Muscle of back (tissue), 11 donors: ENCODE results near the gene NFIB. TPM values are rescaled to one million over a fixed set of nuclear protein-coding genes. Genes with fewer than 3 reads are reported as not detected.

ENCODE experiments used
- DNase-seq, 3 donors: peaks; one replicate each; pipeline versions ENCODE4 v3.0.0 to v3.0.0-alpha.2; 2013
- polyA plus RNA-seq, 10 donors: library from polyadenylated mRNA; unstranded; fragments of 120-200 nt; gene quantifications; one replicate each; pipeline ENCODE4 v1.2.1, GENCODE V29; 2013; ENCODE audit not compliant: insufficient read length in 10 of 10

Gene NFIB
- polyA plus RNA-seq, 10 donors, result 78.5 to 107 (median 97.9) TPM

DNA sequence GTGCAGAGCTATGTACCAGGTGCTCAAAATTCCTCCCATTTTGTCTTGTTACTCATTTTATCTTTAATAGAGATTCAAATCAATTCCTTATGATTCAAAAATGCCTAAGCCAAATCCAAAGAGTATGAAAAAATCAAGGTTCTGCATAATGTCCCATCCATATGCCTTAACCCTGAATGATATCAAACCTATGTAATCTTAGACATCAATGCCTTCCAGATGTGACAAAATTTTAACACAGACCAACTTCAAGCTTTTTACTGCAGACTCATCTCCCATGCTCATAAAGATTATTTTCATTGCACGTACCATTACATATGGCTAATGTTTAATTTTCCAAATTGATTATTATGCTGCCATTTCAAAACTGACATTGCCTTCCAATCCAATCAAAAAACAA is 122.4 kb downstream of the NFIB start:
- no peak for DNase-seq

DNA sequence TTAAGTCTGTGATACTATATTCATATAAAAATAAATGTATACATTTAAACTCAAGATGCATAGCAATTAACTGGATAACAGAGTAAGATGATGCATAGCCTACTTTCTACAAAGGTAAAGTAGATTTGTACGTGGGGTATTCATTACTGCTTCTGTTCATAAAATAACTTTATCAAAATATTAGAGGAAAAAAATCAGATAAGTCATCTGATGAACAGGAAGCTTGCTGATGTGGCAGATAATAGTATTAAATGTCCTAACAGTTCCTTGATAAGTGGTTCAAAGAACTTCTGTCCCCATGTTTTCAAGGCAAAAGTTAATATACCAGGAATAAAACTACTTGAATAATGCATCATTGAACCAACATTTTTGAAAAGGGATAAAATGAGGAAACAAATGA is 123.7 kb downstream of the NFIB start:
- no peak for DNase-seq

DNA sequence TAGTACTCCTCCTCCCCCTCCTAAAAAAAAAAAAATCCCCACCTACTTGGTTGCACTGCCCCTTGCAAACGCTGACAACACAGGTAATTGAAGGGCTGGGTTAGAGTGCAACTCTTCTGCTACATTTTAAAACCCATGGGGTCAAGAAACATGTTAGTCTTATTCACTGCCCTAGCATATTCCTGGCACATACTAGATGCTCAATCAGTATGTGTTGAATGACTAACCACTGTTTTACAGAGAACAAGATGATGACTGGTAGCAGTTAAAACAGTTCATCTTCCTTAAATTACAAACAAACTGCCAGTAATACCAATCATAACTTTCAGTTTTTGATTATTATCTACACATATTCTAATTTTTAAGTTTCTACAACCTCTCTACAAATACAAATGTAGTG is 124.4 kb downstream of the NFIB start:
- no peak for DNase-seq

DNA sequence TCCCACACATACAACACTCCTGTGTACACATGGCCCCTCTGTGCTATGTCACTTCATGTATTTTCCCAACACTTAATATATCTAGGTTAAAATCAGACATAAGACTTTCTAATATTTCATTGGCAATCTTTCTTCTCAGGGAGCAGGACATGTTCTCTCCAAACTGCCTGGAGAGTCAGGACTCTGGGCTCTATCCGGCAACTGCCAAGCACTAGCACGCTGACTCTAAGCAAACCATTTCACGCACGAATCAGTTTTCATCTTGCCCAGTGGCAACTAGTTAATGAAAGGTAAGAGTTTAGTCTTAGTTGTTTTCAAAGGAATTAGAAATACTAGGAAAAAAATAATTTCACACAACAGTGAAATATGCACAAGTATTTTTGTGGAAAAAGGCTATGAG is 124.8 kb downstream of the NFIB start:
- no peak for DNase-seq

DNA sequence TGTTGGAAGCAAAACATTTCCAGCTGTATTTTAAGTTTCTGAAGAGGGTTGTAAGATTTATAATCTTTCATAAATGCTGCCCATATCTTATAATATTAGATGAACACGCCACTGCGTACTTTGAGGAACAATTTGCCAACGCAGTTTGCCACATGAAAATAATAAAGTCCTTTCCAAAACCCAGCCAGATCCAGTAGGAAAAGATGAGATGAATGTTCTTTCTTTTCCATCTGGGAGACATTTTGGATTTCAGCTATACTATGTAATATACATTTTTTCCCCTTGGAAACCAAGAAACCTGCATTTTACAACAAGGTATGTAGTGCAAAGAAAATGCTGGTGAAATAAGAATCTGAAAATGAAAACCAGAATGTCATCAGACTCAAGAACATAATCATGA is 125.4 kb downstream of the NFIB start:
- DNase-seq, result peak in 1 of 3 donors; percentile 74

DNA sequence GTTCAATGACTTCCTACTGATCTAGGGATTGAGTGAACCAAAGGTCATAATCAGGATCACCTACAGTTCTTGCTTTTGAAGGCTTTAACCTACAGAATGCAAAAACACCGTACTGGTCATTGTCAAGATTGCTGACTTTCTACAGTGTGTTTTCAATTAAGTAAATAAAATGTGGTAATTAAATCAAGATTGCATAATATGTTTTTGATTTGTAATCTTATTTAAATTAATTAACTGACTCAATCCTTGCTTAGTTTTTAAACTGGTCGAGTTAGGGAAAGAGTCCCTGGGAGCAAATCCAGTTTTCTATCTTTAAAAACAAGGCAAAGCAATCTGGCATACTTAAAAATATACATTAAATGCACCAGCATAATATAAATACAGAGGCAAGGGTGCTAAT is 125.9 kb downstream of the NFIB start:
- DNase-seq, result no peak

DNA sequence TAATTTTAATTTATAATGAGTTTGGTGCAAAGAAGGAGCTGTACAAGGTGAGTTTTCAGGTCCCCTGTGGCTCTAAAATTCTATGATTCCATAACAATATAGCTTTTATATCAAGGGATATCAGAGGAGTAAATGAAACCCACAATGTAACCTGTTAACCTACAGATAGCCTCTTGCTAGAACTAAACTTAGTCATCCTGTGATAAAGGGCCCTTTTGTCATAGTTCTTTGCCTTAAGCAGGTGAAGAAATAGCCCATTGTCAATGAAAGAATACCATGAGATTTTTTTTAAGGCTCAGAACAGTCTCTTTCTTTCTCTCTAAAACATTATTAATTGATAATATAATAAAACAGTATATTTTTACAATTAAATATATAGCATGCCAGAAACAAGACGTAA is 127.8 kb downstream of the NFIB start:
- no peak for DNase-seq

DNA sequence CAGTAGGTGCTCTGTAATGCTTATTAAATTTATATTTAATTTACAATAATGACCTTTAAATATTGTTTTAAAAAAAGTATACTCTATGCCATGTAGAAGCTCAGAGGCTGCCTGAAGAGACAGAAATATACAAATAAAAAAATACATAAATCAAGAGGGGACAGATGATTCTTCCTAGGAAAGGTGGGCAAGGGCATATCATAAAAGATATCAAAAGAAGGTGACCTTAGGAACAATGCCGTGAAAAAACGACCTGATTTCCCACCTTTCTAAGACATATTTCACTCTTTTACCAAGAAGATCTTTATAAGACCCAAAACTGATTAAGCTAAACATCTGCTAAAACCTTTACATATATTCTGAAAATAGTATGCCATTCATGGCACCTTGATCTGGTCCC is 128.9 kb downstream of the NFIB start:
- no peak for DNase-seq

DNA sequence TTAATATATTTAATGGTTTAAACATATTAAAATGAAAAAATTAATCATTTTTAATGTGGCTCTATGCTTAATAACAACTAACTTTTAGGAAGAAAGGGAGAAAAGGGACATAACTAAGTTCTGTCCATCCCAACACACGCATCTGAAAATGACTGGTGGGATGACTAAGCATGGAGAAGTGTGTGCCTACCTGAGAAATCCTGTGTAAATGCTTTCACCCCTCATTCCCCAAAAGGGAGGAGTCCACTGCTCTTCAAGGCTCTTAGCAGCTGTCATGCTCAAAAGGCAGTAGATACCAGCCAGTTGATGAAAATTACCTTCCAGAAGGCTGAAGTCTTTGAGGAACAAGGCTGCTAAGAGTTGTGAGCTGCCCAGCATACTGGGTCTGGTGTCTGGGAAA is 130.9 kb downstream of the NFIB start:
- DNase-seq, result no peak

DNA sequence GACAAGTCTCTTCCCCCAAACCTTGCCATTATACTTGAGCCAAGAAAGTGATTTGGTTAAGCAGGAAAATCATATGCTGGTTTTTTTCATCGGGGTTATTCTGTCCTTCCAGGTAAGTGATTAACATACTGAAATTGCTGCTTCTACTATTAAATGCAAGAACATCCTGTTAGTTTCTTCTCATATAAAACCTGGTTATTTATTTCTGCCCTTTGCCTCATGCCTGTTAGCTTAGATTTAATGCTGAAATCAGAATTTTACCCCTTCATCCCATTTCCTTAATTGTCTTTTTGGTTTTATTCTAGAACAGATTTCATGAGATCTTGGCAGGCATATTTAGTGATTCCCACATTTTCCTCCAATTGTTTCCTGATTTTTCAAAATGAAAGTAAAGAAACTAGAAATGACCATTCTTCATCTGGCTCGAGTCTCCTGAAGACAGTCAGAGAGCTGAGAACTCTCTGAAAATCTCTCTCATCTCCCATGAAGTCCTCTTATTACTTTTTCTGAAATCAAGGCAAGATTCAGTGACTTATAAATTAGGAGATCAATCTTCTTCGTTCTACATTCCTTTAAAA is 132.9 kb downstream of the NFIB start:
- peak in 1 of 3 donors; percentile 64 for DNase-seq

DNA sequence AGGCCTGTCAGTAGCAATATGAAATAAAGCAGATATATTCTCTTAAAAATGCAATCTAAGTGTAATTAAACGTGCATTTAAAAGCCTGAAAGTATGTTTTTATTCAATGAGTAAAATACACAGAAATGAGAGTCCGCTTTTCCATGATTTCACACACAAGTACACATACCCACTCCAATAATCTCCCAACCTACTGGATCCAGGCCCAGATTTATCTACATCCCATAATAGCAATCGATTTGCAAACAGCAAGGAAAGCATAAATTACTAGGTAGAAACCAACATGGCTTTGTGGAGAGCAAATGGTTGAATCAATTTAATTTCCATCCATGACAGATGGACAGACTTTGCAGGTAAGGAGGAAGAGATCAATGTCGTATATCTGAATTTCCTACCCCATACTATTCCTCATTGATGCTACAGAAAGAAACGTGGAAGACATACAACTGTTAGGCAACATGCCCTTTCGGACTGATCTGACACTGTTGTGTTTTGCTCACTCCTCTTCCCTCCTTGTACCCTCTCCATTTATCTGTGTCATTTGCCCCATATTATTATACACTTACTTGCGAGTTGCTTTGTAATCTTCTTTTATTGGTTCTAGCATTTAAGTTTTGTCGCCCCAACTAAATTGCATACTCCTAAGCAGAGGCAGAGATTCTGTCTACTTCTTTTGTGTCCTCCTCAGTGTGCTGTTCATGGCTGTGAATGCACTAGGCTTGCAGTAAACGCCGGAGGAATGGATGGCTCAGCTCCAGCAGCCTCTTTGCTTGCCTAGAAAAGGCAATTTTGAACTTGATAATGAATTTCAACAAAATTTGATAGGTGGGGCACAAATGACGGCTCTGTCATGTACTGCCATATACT is 133.6 kb downstream of the NFIB start:
- DNase-seq, result peak in 1 of 3 donors; percentile 79

DNA sequence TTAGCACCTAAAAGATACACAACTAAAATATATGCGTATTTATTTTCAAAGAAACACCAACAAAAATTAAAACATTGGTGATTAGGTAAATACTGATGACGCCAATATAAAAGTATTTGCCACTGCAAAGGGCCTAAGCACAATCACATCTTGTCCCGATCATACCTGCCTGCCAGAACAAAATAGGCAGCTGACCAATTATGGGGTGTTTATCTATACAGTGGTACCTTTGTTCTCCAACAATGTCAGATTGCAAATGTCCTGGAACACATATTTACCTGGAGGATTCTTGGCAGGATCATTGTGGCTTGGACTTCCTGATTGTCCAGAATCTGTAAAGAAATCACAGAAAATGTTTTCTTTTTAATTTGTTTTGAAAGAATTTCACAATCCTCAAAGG is 134.5 kb downstream of the NFIB start:
- DNase-seq, result no peak

DNA sequence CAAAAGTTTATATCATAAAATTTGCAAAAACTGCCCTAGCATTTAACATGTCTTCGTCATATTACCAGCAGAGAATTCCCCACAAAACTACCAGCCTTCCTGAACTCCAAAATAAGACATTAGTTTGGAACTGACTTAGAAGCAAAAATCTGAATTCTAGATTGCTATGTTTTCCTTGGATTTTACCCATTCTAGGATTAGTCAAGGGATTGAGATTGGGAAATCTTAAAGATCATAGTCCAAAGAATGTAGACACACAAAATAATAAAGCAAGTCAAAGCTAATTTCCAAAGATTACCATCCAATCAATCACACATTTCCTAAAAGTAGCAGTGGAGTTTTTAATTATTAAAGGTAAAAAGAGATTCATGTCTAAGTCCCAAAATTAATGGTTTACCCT is 138.2 kb downstream of the NFIB start:
- DNase-seq, result no peak

DNA sequence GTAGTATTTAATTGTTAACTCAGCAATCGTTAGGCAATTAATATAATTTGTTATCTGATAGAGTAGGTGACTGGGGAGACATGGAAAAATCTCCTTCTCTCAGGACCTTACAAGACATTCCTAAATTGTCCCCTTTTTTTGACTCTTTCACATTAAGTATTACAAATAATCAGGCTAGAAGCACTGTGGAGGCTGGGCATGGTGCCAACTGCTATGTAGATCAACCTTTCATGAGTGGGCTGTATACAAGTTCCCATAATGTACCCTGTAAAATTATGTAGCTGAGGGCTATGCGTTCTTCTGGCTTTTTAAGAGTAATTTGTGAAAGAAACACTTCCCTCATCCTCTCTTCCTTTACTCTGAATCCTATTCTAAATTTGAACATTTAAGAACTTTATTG is 140.2 kb downstream of the NFIB start:
- DNase-seq, result no peak

DNA sequence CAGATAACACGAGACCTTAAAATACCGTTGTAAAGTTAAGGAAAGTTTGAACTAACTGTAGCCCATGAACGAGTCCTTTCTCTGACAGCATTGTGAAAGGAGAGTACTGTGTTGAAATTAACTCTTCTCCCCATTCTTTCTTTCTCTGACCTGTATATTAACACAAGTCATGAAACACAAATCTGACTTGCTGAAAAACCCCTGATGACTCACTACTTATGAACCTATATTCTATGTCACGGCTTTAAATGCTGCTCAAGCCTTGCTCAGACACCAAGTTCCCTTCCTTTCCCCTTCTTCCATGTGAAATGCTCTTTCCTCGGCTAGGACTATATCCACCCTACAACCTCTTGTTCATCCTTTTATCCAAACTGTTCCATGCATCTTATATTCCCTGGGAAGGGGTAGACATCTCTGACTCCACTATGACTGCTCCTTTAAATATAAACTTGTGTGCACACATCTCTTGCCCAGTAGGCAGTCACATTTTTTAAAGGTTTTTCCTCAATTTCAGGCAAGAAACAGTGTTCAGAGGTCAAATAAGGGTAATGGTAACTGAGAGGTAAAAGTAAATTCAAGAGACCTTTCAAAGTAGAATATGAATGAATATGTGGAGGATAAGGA is 142.9 kb downstream of the NFIB start:
- DNase-seq, result no peak

DNA sequence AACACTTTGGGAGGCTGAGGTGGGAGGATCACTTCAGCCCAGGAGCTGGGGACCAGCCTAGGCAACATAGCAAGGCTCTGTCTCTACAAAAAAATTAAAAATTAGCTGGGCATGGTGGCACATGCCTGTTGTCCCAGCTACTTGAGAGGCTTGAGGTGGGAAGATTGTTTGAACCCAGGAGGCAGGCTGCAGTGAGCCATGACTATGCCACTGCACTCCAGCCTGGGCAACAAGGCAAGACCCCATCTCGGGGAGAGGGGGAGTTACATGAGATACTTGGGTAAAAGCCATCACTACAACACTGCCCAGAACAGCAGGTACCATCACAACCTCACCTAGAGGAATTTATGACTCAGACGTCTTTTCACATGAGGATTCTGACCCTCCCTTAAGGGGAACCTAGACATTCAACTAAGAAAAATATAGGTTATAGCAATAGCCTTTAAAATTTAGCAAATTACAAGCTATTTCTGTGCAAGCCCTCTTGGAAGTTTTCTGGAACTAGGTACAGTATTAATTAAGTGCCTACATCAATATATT is 143.5 kb downstream of the NFIB start:
- no peak for DNase-seq

DNA sequence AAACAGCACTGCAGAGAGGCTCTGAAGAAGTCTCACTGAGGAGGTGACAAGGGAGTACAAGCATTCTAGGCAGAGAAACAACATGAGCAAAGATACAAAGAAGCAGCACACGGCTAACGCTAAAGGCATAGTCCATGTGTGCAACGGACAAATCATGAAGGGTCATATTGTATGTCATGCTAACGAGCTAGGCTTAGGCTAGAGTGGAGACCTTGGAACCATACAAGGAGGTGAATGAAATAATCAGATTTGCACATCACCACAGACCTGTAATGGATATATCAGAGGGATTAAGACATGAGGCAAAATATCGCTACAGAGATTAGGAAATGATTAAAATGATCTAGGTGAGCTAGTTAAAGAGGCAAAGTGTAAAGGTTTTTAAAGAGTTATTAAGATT is 145.6 kb downstream of the NFIB start:
- no peak for DNase-seq

DNA sequence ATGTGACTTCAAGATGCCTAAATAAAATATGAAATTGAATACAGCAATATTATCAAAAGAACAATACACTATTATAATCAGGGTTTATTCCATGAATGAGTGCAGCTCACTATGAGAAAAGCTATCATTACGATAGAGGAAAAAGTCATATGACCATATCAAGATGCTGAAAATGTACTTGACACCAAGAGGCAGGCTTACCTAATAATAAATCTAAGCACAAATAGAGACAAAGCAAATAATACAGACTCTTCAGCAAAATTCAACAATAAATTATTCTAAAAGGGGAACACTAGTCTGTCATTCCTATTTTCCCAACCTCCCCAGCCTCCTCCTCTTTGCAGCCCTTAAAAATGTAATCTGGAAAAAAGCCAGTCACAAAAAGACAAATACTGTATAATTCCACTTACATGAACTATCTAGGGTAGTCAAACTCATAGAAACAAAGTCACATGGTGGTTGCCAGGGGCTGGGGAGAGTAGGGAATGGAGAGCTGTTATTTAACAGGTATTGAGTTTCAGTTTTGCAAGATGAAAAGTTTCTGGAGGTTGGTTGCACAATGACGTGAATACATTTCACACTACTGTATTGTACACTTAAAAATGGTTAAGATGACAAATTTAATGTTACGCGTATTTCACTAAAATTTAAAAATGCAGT is 148.4 kb downstream of the NFIB start:
- no peak for DNase-seq

DNA sequence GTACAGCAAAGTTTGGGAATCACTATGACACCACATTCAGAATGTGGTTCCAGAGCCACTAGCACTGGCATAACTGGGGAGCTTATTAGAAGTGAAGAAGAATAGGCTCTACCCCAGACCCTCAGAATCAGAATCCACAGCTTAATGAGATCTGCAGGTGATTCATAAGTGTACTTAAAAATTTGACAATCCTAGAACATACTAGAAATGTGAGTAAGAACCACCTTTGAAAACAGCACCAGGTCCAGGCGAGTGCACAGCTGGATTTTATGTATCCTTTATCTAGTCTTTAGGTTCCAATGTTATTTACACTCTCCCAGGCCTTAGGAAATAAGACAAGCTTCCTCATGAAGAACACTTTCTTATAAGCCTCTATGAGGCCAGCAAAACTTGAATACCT is 149.0 kb downstream of the NFIB start:
- no peak for DNase-seq

DNA sequence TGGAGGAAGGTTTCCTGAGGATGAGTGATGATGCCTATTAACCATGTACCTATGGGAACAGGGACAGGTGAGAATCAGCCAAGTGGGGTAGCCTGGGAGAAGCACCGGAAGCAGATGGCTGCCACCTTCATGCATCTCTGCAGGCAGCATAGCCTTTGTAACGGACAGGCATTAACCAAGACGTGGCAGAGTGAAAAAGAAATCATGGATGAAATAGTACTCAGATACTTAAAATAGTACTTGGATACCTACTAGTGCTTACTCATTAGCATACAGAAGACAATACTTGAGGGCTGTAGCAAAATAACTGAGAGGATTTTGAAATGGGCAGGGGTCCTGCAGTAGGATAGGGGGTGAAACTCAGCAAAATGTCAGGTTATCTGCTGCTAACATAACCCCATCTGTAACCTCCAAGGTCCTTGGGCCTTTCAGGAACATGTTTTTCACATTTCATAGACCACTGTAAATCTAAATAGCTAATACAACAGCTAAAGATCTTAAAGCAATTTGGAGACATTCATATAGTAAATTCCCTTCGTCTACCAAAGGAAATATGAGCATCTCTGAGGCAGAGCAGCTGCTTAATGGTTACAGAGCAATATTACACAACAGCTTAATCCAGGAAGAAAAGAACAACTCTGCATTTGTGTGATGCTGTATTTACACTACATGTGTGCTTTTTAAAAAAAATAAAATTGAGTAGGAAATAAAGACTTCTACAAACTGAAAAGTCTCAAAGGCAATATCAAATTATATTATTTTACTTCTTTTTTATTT is 154.3 kb downstream of the NFIB start:
- DNase-seq, result peak in 1 of 3 donors; percentile 47

DNA sequence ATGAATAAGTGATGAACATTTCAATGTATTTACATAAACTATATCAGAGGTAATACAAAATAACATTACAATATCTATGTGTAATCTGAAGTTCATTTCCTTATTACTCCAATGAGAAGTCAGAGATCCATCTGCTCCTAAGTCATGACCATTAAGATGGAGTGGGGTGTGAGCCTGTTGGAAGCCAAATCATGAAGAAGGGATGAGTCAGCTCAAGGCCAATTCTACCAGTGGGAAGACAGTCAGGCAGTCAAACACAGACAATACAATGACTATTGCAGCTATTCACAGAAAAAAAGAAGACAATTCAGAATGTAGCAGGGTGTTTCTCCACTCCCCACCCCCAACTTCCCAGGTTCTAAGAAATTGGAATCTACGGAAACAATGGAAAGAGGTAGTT is 155.0 kb downstream of the NFIB start:
- DNase-seq, result no peak
